ENCODE measurements around the gene ERC2.

- TF ChIP-seq, protein P1, sequence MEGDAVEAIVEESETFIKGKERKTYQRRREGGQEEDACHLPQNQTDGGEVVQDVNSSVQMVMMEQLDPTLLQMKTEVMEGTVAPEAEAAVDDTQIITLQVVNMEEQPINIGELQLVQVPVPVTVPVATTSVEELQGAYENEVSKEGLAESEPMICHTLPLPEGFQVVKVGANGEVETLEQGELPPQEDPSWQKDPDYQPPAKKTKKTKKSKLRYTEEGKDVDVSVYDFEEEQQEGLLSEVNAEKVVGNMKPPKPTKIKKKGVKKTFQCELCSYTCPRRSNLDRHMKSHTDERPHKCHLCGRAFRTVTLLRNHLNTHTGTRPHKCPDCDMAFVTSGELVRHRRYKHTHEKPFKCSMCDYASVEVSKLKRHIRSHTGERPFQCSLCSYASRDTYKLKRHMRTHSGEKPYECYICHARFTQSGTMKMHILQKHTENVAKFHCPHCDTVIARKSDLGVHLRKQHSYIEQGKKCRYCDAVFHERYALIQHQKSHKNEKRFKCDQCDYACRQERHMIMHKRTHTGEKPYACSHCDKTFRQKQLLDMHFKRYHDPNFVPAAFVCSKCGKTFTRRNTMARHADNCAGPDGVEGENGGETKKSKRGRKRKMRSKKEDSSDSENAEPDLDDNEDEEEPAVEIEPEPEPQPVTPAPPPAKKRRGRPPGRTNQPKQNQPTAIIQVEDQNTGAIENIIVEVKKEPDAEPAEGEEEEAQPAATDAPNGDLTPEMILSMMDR (conservative IDR thresholded peaks at IDR 0.05; ENCODE audit: low read length): no peak
- TF ChIP-seq EZH2phosphoT487 (IDR thresholded peaks at IDR 0.05; ENCODE audit: borderline replicate concordance): no peak
Observed at GRCh38 chr3:55796533-55796932, 671.7 kb downstream of the ERC2 start.
